ENCODE results near the gene PCNT.

- TF ChIP-seq CTCF (IDR thresholded peaks at IDR 0.05; ENCODE audit: low read depth, low read length): no peak
- TF ChIP-seq EZH2phosphoT487 (IDR thresholded peaks at IDR 0.05; ENCODE audit: low read depth): no peak
Observed at GRCh38 chr21:46377789-46378188, 53.8 kb downstream of the PCNT start.

Measured in OCI-LY3 (cell line).